ENCODE data around the gene PGLYRP4.

PGLYRP4 gene

DNA sequence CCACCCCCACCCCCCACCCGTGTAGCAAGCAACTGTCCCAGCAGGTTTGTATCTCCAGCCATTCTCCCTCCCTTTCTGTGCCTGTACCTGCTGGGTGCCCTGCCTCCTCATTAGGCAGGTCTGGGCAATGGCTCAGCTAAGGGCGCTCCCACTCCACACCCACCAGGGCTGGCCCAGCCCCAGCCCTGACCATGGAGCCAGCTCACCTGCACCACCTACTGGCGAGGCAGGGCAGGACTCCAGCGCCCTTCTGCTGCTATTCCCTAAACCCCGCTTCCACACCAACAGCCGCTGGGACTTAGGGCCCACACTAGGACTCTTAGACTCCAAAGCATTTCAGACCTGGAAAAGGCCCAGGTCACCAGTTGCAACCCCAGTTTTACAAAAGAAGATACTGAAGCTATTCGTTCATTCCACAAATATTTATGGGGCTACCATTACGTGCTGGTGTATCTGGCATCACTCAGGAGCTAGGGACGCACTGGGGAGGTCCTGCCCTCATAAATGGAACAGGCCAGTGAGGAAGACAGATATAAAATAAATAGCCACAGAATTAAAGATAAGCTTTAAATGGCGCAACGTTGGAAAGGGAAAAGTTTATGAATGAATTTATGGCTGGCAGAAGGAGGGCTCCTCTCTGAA lies 59.9 kb downstream of the PGLYRP4 start:
- peak; percentile 42 for DNase-seq (ENCODE audit: low spot score)
